ENCODE data around the gene CARS1.
"Not testable (repeated sequence)": the region's sequence is repeated elsewhere in the genome, so short reads cannot be mapped to it uniquely, and the experiment has no call there.

CARS1 gene

GRCh38 chr11:3089236-3090061, 32.2 kb upstream of the CARS1 start:
- DNase-seq = no peak

GRCh38 chr11:3088806-3089205, 31.6 kb upstream of the CARS1 start:
- DNase-seq = no peak

- DNase-seq = no peak
Measured at GRCh38 chr11:3087821-3088800, 30.9 kb upstream of the CARS1 start.

- no peak for DNase-seq
Measured at GRCh38 chr11:3087373-3087772, 30.1 kb upstream of the CARS1 start.

- DNase-seq = no peak
Measured at GRCh38 chr11:3086671-3087150, 29.5 kb upstream of the CARS1 start.

- DNase-seq = no peak
Measured at GRCh38 chr11:3086114-3086513, 28.9 kb upstream of the CARS1 start.

- no peak for DNase-seq
Measured at GRCh38 chr11:3085052-3085451, 27.8 kb upstream of the CARS1 start.

GRCh38 chr11:3083321-3083720, 26.1 kb upstream of the CARS1 start:
- DNase-seq = no peak

- no peak for DNase-seq
Measured at GRCh38 chr11:3081386-3081751, 24.1 kb upstream of the CARS1 start.

GRCh38 chr11:3080733-3081385, 23.6 kb upstream of the CARS1 start:
- no peak for DNase-seq

GRCh38 chr11:3080104-3080503, 22.9 kb upstream of the CARS1 start:
- DNase-seq = no peak

GRCh38 chr11:3077846-3078440, 20.7 kb upstream of the CARS1 start:
- no peak for DNase-seq

GRCh38 chr11:3077189-3077836, 20.1 kb upstream of the CARS1 start:
- DNase-seq = no peak

GRCh38 chr11:3074912-3075589, 17.8 kb upstream of the CARS1 start:
- no peak for DNase-seq

- no peak for DNase-seq
Measured at GRCh38 chr11:3073029-3073435, 15.8 kb upstream of the CARS1 start.

GRCh38 chr11:3069425-3069824, 12.2 kb upstream of the CARS1 start:
- DNase-seq = no peak

GRCh38 chr11:3066308-3066707, 9.1 kb upstream of the CARS1 start:
- not testable (repeated sequence) for DNase-seq

GRCh38 chr11:3064709-3065108, 7.5 kb upstream of the CARS1 start:
- not testable (repeated sequence) for DNase-seq

- DNase-seq = not testable (repeated sequence)
Measured at GRCh38 chr11:3063876-3064275, 6.7 kb upstream of the CARS1 start.

- not testable (repeated sequence) for DNase-seq
Measured at GRCh38 chr11:3063432-3063831, 6.2 kb upstream of the CARS1 start.

- DNase-seq = no peak
Measured at GRCh38 chr11:3060436-3061025, 3.3 kb upstream of the CARS1 start.

Data from CD4-positive, alpha-beta T cell treated with Interleukin-17A for 4 hours (primary cell).